Omental fat pad (tissue), 4 donors: ENCODE measurements around the gene TATDN2. TPM values are rescaled to one million over a fixed set of nuclear protein-coding genes. Genes with fewer than 3 reads are reported as not detected.

Experiments
- ATAC-seq: fragments of 150-250 bp; one replicate; pipeline ENCODE4 v1.9.1; 2016; ENCODE audit warnings: mild to moderate bottlenecking, moderate library complexity; ENCODE audit not compliant: low FRiP score
- DNase-seq: peaks from one replicate; pipeline ENCODE4 v3.0.0-alpha.2; 2019; ENCODE audit warnings: low spot score
- CTCF ChIP-seq, 3 donors: fragments of 450-650 bp; IDR thresholded peaks; one replicate each; pipeline ENCODE4 v1.5.1; 2016 to 2017; ENCODE audit warnings: antibody characterized with exemption in 3 of 3, mild to moderate bottlenecking in 3 of 3, moderate library complexity in 2 of 3
- total RNA-seq, 4 donors: library from RNA; depleted of rRNA; stranded (reverse); fragments of >200 nt; gene quantifications; one replicate each; pipeline ENCODE4 v1.1.0, GENCODE V29; 2016

TATDN2 gene
- 10 to 100 TPM; 15.1 to 28.7 (median 20.6) TPM for total RNA-seq

- no peak for TF ChIP-seq CTCF (IDR thresholded peaks at IDR 0.05)
- DNase-seq = peak; percentile 77
- peak; percentile 99 for ATAC-seq
Observed at GRCh38 chr3:10248184-10248983, at the start of gene TATDN2. Gene TATDN2, plus strand, starts transcription at chr3:10248459. Its CDS starts 742 bp downstream, at chr3:10249201.

GRCh38 chr3:10198761-10199649 lies 49.3 kb upstream of the TATDN2 start:
- DNase-seq (no peak), ATAC-seq (peak; percentile 71)
- no peak for TF ChIP-seq CTCF (IDR thresholded peaks at IDR 0.05)

GRCh38 chr3:10204921-10205320 lies 43.3 kb upstream of the TATDN2 start:
- TF ChIP-seq CTCF (IDR thresholded peaks at IDR 0.05) = no peak
- ATAC-seq (no peak), DNase-seq (no peak)

- peak; percentile 76 for ATAC-seq
- no peak for TF ChIP-seq CTCF (IDR thresholded peaks at IDR 0.05)
- DNase-seq = no peak
Observed at GRCh38 chr3:10205451-10206165, 42.7 kb upstream of the TATDN2 start.

GRCh38 chr3:10206166-10206511 lies 42.1 kb upstream of the TATDN2 start:
- TF ChIP-seq CTCF (IDR thresholded peaks at IDR 0.05) = no peak
- ATAC-seq (no peak), DNase-seq (no peak)

GRCh38 chr3:10213156-10213792 lies 35.0 kb upstream of the TATDN2 start:
- ATAC-seq (no peak), DNase-seq (no peak)

More at GRCh38 chr3:10213156-10213792, 35.0 kb upstream of the TATDN2 start:
- TF ChIP-seq CTCF (IDR thresholded peaks at IDR 0.05) = no peak
